AG09309 (cell line): ENCODE measurements around the gene DENND10.
"Not testable (repeated sequence)": the region's sequence is repeated elsewhere in the genome, so short reads cannot be mapped to it uniquely, and the experiment has no call there.

Source experiments
- DNase-seq: peaks from one replicate; pipeline ENCODE4 v3.0.0-alpha.2; 2010; ENCODE audit warnings: low read depth
- H3K4me3 ChIP-seq: 2 replicates; pipeline ENCODE4 v1.5.1; 2011; ENCODE audit warnings: mild to moderate bottlenecking, low read depth, low read length, moderate library complexity; ENCODE audit not compliant: control insufficient read depth
- TF ChIP-seq, protein P1 (sequence below): IDR thresholded peaks from 2 replicates; pipeline ENCODE4 v1.5.1; 2011; ENCODE audit warnings: mild to moderate bottlenecking, low read depth, low read length, inconsistent platforms; ENCODE audit not compliant: insufficient read depth, control insufficient read depth; ENCODE audit errors: missing control alignments

DENND10 gene

DNA sequence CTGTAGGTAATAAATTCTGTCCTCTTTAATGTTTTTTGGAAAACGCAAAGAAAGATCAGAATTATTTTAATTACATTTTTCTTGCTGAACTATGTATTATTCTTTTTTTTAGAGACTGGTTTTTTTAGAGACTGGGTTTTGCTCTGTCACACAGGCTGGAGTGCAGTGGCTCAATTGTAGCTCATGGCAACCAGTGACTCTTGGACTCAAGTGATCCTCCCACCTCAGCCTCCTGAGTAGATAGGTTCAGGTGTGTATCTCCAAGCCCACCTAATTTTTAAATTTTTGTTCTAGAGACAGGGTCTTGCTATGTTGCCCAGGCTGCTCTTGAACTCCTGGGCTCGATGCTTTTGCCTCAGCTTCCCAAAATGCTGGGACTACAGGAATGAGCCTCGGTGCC is 5.3 kb upstream of the DENND10 start:
- TF ChIP-seq, protein P1, sequence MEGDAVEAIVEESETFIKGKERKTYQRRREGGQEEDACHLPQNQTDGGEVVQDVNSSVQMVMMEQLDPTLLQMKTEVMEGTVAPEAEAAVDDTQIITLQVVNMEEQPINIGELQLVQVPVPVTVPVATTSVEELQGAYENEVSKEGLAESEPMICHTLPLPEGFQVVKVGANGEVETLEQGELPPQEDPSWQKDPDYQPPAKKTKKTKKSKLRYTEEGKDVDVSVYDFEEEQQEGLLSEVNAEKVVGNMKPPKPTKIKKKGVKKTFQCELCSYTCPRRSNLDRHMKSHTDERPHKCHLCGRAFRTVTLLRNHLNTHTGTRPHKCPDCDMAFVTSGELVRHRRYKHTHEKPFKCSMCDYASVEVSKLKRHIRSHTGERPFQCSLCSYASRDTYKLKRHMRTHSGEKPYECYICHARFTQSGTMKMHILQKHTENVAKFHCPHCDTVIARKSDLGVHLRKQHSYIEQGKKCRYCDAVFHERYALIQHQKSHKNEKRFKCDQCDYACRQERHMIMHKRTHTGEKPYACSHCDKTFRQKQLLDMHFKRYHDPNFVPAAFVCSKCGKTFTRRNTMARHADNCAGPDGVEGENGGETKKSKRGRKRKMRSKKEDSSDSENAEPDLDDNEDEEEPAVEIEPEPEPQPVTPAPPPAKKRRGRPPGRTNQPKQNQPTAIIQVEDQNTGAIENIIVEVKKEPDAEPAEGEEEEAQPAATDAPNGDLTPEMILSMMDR: no peak
- no peak overlapping the region for H3K4me3 ChIP-seq
- DNase-seq: no peak

DNA sequence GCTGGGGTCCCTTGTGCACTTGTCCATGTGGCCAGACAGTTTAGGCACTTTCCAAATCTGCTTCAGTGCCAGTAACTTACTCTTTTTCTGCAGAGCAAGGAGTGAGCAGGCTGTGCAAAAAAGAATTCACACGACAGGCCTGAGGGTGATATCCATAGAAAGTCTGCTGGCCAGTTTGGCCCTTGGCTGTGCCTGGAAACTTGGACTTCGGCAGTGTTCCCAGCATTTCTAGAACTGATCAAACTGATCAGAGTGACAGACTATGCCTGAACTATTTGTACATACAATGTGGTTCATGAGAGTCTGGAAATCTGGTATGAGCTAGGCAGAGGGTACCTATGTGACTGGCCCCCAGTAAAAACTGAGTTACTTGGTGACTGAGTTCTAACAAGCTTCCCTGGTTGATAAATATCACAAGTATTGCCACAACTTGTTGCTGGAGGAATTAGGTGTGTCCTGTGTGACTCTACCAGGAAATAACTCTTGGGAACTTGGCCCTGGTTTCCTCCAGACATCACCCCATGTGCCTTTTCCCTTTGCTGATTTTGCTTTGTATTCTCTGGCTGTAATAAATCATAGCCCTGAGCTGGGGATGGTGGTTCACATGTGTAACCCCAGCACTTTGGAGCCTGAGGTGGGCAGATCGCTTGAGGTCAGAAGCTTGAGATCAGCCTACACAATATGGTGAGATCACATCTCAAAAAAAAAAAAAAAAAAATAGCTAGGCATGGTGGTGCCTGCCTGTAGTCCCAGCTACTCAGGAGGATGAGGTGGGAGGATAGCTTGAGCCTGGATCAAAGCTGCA is 3.3 kb upstream of the DENND10 start:
- no peak overlapping the region for H3K4me3 ChIP-seq
- no peak for DNase-seq

DNA sequence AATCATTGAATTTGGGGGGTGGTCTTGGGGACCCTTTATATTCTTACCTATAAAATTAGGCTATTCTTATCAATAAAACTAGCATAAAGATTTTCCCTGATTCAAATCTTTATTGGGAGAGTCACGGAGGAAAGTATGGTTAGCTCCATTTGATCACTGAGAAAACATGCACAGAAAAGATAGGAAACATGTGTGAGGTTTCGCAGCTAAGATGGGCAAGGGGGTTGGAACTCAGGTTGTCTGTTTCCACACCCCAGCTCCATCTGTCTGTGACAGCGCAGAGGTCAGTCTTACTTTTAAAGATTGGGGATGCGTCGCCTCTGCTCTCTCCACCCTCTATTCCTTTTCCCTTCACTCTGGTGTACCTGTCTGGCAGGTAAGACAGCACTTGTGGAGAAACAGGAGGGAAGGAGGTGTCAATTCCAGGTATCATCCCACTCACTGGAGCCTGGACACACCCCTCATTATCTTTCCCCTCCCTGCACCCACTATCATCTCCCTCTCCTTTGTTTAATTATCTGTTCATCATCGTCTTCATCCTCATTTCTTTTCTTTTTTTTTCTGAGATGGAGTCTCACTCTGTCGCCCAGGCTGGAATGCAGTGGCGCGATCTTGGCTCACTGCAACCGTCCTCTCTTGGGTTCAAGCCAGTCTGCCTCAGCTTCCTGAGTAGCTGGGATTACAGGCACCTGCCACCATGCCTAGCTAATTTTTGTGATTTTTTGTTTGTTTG is 2.4 kb upstream of the DENND10 start:
- no peak overlapping the region for H3K4me3 ChIP-seq
- TF ChIP-seq, protein P1: no peak
- DNase-seq: no peak

More for the DNA sequence above, 3.3 kb upstream of the DENND10 start:
- TF ChIP-seq, protein P1: no peak

DNA sequence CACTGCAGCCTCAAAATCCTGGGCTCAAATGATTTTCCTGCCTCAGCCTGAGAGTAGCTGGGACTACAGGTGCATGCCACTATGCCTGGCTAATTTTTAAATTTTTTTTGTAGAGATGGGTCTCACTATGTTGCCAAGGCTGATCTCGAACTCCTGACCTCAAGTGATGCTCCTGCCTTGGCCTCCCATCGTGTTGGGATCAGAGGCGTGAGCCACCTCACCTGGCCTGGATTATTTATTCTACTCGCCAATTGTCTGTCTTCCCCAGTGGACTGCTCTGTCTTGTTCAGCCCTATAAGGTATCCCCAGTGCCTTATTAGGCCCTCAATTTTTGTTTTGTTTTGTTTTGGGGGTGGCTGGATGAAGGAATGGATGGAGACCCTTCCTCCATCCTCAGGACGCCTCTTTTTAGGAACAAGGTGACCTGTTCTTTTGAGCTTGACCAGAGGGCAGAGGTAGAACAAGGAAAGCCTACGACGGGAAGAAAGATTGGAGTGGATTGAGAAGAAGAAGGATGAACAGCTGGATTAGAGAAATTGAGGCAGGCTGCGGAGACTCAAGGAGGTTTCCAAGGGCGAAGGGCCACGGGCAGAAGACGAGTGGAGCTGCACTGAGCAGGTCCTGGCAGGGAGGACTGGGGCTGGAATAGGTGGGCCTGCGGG is 541 bp upstream of the DENND10 start:
- DNase-seq: no peak
- TF ChIP-seq, protein P1: no peak
- no peak overlapping the region for H3K4me3 ChIP-seq

DNA sequence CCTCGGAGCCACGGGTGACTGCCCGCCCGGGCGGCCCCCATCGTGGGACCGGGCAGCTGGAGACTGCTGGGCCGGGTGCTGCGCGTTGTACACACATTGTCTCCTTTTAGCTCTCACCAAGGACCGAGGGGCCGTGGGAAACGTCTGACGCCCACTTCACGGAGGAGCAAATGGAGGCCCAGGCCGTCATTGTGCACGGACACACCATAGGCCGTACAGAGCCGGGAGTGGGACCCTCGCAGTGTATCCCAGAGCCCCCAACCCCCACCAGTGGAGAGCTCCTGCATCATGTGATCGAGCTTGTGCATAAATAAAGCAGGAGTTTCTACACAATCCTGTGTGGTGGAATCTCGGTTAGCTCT is 722 bp downstream of the DENND10 start:
- peak overlapping the region; percentile 87 for H3K4me3 ChIP-seq
- no peak for DNase-seq
- TF ChIP-seq, protein P1: no peak

DNA sequence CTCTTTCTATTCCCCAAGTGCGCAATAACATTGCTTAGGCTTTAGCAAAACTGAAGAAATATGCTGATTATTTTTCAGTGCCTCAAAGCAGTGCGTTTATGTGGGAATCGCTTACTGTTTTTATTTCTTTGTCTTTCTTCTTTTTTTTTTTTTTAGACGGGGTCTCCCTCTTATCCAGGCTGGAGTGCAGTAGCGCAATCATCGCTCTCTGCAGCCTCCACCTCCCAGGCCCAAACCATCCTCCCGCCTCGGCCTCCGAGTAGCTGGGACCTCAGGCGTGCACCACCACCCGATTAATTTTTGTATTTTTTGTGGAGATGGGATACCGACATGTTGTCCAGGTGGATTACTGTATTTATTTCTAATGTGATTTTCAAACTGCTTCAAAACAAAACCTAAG is 1.2 kb downstream of the DENND10 start:
- DNase-seq: no peak
- peak overlapping the region; percentile 87 for H3K4me3 ChIP-seq
- TF ChIP-seq, protein P1: no peak

DNA sequence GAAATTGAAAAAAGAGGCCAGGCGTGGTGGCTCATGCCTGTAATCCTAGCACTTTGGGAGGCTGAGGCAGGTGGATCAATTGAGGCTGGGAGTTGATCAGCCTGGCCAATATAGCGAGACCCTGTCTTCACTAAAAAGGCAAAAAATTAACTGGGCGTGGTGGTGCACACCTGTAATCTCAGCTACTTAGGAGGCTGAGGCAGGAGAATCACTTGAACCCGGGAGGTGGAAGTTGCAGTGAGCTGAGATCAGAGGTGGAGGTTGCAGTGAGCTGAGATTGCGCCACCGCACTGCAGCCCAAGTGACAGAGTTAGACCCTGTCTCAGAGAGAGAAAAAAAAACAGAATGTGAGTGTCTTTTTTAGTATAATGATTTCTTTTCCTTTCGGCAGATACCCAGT is 2.0 kb downstream of the DENND10 start:
- not testable (repeated sequence) for DNase-seq, H3K4me3 ChIP-seq

DNA sequence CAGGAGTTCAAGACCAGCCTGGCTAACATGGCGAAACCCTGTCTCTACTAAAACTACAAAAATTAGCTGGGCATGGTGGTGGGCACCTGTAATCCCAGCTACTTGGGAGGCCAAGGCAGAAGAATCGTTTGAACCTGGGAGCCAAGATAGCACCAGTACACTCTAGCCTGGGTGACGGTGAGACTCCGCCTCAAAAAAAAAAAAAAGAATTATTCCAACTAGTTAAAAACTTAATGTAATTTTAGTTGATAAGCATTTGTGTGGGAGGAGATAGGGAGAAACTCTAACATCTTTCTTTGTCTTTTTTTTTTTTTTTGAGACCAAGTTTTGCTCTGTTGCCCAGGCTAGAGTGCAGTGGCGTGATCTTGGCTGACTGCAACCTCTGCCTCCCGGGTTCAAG is 3.2 kb downstream of the DENND10 start:
- DNase-seq, H3K4me3 ChIP-seq: not testable (repeated sequence)

DNA sequence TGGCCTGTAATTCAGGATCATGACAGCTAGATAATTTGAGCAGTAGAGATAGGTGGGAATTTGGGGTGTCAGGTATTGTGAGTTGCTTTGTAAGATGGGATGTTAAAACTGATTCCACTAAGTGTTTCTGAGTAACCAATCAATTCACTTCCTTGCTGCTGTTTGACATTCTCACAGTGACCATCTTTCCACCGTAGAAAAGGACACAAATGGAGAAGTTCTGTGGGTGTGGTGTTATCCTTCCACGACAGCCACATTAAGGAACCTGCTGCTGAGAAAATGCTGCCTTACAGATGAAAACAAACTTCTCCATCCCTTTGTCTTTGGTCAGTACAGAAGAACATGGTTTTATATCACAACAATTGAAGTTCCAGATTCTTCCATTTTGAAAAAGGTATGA is 3.9 kb downstream of the DENND10 start:
- not testable (repeated sequence) for DNase-seq, H3K4me3 ChIP-seq
